Muscle layer of duodenum (tissue), 2 donors: ENCODE results near the gene EIF4E3.

Experiments used
- H3K27ac ChIP-seq: one replicate; pipeline ENCODE4 v1.7.0; 2013; ENCODE audit warnings: mild to moderate bottlenecking, low read length
- H3K27me3 ChIP-seq: one replicate; pipeline ENCODE4 v1.7.0; 2013; ENCODE audit warnings: low read depth, mild to moderate bottlenecking, control low read depth, low read length
- H3K36me3 ChIP-seq, 2 donors: one replicate each; pipeline ENCODE4 v1.7.0; 2013; ENCODE audit warnings: low read length in 2 of 2, control low read depth in 1 of 2, mild to moderate bottlenecking in 1 of 2; ENCODE audit not compliant: insufficient read depth in 2 of 2, control insufficient read depth in 1 of 2
- H3K4me1 ChIP-seq, 2 donors: one replicate each; pipeline ENCODE4 v1.7.0; 2013; ENCODE audit warnings: low read length in 2 of 2, mild to moderate bottlenecking in 2 of 2, control low read depth in 1 of 2, moderate library complexity in 1 of 2; ENCODE audit not compliant: insufficient read depth in 2 of 2, control insufficient read depth in 1 of 2
- H3K4me3 ChIP-seq, 2 donors: one replicate each; pipeline ENCODE4 v1.7.0; 2013; ENCODE audit warnings: low read length in 2 of 2, low read depth in 1 of 2, mild to moderate bottlenecking in 1 of 2
- H3K9me3 ChIP-seq, 2 donors: one replicate each; pipeline ENCODE4 v1.7.0; 2013; ENCODE audit warnings: low read length in 2 of 2, control low read depth in 1 of 2, mild to moderate bottlenecking in 1 of 2; ENCODE audit not compliant: control insufficient read depth in 1 of 2
- donor health status: healthy.

The EIF4E3 gene

DNA sequence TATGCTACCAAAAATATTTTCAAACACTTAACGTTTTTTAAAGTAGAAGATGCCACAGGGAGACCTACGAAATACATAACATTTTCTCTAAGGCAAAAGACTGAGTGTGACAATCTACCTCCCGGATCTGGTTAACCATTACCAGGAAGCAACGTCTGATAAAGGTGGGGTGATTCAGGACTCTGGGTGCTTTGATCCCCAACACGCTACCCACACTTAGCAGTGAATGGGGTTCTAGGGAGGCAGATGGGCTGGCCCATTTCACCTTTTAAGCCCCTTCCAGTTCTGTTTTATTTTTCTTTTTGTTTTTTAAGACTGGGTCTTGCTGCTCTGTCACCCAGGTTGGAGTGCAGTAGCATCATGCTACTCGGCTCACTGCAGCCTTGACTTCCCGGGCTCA lies 39.5 kb downstream of the EIF4E3 start:
- Histone ChIP-seq H3K27ac (no peak overlapping the region), H3K9me3 (no peaks in the 10 kb centered on the region), H3K4me3 (no peak overlapping the region), H3K27me3 (no peaks in the 10 kb centered on the region), H3K4me1 (peaks cover 13 to 46% of the 10 kb centered on the region in 2 donors), H3K36me3 (no peaks in the 10 kb centered on the region)

DNA sequence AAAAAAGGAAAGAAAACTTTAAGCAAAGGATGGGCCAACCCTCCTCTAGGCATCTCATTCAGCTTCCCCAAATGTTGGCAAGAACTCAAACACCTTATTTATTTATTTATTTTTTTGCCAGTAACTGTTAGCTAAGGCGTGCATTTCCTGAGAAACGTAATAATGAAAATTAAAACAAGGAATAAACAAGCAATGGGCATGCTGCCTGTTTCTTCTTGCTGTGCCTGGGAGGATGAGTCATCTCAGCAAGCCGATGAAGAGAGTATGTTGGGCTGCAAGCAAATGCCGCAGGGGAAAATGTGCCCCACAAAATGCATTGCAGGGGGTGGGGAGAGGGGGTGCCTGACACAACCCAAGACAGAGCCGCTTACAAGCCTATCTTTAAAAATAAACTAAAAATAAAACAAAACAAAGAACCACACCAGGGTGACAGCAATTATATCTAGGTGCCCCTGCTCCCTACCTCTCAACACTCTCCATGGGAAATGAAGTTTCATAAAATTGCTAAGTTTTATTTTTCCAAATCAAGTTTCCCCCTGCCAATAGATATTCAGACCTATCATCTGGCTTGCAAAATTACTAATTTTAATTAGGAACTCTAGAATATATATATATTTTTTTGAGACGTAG lies 40.3 kb downstream of the EIF4E3 start:
- H3K4me1 ChIP-seq = peaks cover 4 to 38% of the 10 kb centered on the region in 2 donors
- no peak overlapping the region for H3K27ac ChIP-seq
- H3K4me3 ChIP-seq = no peak overlapping the region
- H3K36me3 ChIP-seq = no peaks in the 10 kb centered on the region
- no peaks in the 10 kb centered on the region for H3K27me3 ChIP-seq
- H3K9me3 ChIP-seq = no peaks in the 10 kb centered on the region

DNA sequence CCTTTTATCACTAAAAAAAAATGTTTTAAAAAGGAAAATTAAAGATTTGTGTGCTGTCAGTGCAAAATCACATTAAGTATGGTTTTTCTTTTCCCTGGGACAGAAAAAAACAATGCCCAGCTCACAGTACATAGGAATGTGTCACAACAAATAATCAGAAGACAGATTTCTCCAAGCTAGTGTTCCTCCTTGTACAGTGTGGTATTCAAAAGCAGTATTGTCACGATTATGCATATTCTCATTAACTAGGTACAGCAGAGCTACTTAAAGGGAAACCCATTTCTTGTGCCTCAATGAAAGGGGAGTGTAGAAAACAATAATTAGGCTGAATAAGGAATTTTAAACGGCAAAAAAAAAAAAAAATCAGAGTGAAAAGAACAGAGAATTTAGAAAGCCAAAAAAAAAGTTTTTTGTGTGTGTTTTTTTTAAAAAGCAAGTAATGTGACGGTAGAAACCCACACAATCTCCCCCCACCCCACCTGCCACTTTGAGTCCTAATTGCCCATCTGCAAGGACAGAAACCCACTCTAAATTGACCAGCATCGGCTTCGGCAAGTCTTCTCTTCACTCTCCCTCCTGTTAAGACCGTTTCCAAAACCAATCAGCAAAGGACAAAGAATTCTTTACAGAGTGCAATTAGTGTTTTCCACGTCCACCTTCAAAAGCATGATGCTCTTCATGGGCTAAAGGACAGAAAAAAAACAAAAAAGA lies 41.0 kb downstream of the EIF4E3 start:
- no peaks in the 10 kb centered on the region for H3K9me3 ChIP-seq
- H3K27me3 ChIP-seq = no peaks in the 10 kb centered on the region
- H3K4me3 ChIP-seq = no peak overlapping the region
- no peak overlapping the region for H3K27ac ChIP-seq
- peaks cover 4 to 31% of the 10 kb centered on the region in 2 donors for H3K4me1 ChIP-seq
- no peaks in the 10 kb centered on the region for H3K36me3 ChIP-seq

DNA sequence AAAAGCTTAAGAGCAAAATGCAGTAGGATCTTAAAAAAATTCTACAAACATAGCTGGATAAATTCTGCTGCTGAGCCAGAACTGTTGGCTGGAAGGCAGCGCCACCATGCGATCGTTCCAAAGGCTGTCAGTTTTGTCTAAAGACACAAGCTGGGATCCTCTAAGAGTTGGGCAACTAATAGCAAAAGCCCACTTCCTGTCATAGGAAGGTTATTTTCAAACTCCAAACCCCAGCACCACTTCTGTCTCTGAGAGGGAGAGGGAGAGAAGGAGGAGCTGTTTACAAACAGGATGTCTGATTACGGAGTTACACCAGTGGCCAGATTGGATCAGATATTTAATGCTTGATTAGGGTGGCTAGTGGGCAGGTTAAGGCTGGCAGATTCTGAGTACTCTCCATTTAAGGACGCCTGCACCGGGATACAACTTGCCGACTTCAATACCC lies 44.0 kb downstream of the EIF4E3 start:
- Histone ChIP-seq H3K36me3 (no peaks in the 10 kb centered on the region), H3K4me1 (peaks cover 0 to 31% of the 10 kb centered on the region in 2 donors), H3K9me3 (no peaks in the 10 kb centered on the region), H3K27me3 (no peaks in the 10 kb centered on the region), H3K27ac (peak overlapping the region; percentile 33), H3K4me3 (no peak overlapping the region)

DNA sequence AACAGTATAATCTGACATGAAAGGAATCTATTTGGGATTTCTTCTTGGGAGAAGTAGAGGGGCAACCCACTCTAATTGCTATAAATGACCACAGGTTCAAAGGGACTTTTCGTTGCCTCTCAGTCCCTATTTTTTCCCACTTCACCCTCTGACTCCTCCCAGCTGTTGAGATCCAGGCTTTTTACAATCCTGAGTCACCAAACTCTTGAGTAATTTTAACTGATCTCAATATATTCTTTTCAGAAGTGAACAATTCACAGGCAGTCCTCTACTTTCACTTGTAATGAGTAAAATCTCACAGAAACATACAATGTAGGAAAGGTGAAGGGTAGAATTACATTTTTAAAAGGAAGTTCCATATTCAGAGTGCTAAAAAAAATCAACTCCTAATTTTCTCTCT lies 44.6 kb downstream of the EIF4E3 start:
- Histone ChIP-seq H3K27ac (no peak overlapping the region), H3K27me3 (no peaks in the 10 kb centered on the region), H3K4me1 (peaks cover 0 to 29% of the 10 kb centered on the region in 2 donors), H3K36me3 (no peaks in the 10 kb centered on the region), H3K9me3 (no peaks in the 10 kb centered on the region), H3K4me3 (no peak overlapping the region)

DNA sequence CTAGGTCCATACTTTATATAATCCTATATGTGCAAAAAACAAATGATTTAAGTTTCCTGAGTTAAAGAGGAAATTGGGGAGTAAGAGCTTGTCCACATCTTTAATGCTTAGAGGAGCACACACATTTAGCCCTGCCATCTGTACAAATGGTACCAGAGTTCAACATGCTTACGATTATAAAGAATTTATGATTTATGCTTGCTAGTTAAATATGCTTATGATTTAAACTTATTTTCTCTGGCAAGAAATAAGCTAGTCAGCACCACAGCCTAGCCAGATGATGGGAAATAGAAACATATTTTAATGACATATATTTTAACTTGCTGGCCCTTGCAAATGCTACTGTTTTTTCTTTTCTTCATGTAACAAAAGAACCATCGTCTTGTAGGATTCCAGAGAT lies 48.3 kb downstream of the EIF4E3 start:
- Histone ChIP-seq H3K4me1 (peaks cover 0 to 18% of the 10 kb centered on the region in 2 donors), H3K27me3 (no peaks in the 10 kb centered on the region), H3K36me3 (no peaks in the 10 kb centered on the region), H3K27ac (no peak overlapping the region), H3K4me3 (no peak overlapping the region), H3K9me3 (no peaks in the 10 kb centered on the region)

DNA sequence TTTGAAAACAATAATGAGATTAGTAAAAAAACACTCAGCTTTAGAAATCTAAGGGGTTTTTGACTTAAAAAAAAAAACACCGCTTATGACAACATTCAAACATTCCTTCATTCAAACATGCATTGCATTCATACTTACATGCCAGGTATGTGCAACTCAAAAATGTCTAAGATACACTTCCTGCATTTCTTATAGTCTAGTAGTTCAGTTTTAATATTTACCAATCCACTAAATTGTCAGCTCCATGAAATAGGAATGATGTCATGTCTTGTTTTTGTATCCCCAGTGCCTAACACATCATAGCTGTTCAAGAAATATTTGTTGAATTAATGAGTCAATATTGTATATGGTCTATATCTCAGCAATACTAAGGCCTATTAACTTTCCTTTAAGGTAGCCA lies 51.7 kb downstream of the EIF4E3 start:
- no peaks in the 10 kb centered on the region for H3K27me3 ChIP-seq
- H3K4me1 ChIP-seq = peaks cover 0 to 12% of the 10 kb centered on the region in 2 donors
- H3K36me3 ChIP-seq = no peaks in the 10 kb centered on the region

DNA sequence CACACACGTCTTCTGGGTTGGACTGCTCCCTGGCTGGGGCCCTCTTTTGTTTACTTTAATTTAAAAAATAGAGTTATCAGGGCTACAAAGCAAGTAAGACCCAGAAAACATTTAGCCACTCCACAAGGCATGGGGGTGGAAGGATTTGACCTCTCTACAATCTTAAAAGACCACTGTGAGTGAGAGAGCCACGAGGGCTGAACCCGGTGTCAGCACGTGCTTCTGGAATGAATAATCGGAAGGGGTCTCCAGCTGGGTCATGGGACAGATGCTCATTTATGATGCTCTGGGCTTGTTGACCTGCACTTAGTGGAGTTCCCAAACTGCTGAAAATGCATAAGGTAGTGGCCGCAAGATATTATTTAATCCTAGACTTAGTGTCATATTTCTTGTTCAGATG lies 52.4 kb downstream of the EIF4E3 start:
- Histone ChIP-seq H3K9me3 (no peaks in the 10 kb centered on the region), H3K4me1 (peaks cover 0 to 12% of the 10 kb centered on the region in 2 donors), H3K27ac (no peak overlapping the region), H3K4me3 (no peak overlapping the region), H3K36me3 (no peaks in the 10 kb centered on the region), H3K27me3 (no peaks in the 10 kb centered on the region)

More for the DNA sequence above, 51.7 kb downstream of the EIF4E3 start:
- H3K4me3 ChIP-seq = no peak overlapping the region
- no peak overlapping the region for H3K27ac ChIP-seq
- no peaks in the 10 kb centered on the region for H3K9me3 ChIP-seq

DNA sequence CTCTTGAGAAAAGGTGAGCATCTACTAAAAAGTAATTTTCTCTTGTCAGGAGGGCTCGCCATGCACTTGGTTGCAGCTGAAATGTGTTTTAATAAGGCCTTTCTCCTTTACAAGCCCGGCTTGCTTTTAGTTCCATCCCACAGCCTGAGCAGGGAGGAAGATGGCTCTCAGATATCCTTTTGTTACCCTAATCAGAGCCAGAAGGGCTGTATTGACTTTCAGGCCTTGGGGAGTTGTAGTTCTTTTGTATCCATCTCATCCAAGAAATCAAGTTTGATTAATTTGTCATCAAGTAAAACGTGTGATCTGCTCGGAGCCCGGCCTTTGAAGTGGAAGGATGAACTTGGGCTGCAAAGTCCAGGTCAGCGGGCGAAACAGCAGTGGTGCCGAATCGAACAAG lies 52.9 kb downstream of the EIF4E3 start:
- Histone ChIP-seq H3K4me1 (peaks cover 0 to 12% of the 10 kb centered on the region in 2 donors), H3K9me3 (no peaks in the 10 kb centered on the region), H3K27ac (no peak overlapping the region), H3K36me3 (no peaks in the 10 kb centered on the region), H3K4me3 (no peak overlapping the region), H3K27me3 (no peaks in the 10 kb centered on the region)

DNA sequence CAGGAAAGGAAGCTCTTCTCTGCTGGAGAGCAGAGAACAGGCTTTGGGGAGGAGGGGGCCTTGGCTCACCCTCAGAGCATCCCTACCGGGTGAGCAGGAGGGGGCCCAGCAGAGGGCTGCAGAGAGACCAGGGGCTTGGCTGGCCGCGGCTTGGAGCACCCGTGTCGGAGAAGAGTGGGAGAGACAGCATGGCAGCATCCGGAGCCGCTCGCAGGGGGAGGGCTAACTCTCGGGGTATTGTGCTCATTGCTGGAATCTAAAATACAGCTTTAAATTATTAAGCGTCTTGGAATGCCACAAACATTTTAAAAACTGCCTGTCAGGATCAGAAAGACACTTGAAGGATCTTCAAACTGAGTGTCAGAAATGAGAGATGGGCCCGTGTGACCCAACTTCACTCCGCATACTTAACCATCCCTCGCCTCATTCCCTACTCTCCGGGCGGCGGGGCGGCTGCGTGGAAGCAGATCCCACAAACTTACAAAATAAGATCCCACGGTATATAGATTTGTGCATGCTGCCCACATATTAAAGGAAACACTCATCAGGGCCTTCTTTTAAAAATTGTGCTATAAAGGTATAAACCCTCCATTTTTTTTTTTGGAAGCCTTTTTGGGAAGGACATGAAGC lies 53.9 kb downstream of the EIF4E3 start:
- no peaks in the 10 kb centered on the region for H3K36me3 ChIP-seq
- peaks cover 0 to 12% of the 10 kb centered on the region in 2 donors for H3K4me1 ChIP-seq
- no peak overlapping the region for H3K4me3 ChIP-seq
- no peaks in the 10 kb centered on the region for H3K9me3 ChIP-seq
- no peaks in the 10 kb centered on the region for H3K27me3 ChIP-seq
- H3K27ac ChIP-seq = no peak overlapping the region

DNA sequence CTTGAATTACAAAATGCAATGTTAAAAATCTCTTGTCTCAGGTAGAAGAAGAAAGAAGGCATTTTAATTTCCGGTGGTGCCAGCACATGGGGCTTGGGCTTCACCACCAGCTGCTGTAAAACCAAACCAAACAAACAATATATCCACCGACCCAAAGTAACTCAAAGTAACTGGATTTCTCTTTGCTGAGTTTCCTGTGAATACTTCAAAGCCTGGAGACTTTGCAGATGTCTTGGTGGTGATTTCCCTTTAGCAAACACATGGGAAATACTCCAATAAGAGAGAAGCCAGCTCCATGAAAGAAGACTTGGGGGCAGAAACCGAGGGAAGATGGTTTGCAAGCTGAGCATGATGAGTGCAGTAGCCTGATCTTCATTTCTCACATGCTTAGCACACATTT lies 62.6 kb downstream of the EIF4E3 start:
- Histone ChIP-seq H3K4me1 (peaks cover 0 to 17% of the 10 kb centered on the region in 2 donors), H3K9me3 (no peaks in the 10 kb centered on the region), H3K27me3 (no peaks in the 10 kb centered on the region), H3K27ac (no peak overlapping the region), H3K36me3 (no peaks in the 10 kb centered on the region), H3K4me3 (no peak overlapping the region)
